ENCODE measurements around the gene RBFOX2.
"Not testable (repeated sequence)": the region's sequence is repeated elsewhere in the genome, so short reads cannot be mapped to it uniquely, and the experiment has no call there.

Gene RBFOX2

DNA sequence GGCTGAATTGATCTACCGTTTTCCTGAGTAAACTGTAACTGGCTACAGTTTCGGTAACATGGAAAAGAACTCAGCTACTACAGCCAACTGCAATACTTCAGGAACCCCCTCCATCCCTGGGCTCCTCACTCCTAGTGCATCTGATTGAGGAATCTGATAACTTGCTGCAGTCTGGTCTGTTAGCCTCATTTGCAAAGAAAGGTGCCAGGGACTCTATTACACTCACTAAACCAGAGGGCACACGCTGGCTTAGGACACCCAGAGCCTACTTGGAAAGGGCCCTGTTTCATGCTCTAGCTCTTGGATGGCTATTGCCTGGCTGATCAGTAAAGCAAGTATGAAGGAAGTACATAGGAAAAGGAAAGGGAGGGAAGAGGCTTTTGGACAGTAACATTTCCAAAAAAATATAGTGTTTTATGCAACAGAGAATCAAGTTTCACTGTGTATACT lies 288.7 kb downstream of the RBFOX2 start:
- H3K4me1 Mint-ChIP-seq, result peaks cover 67% of the 10 kb centered on the region
- H3K4me3 Mint-ChIP-seq, result peak overlapping the region in 1 of 3 experiments; percentile 31
- H3K27me3 Mint-ChIP-seq (ENCODE audit: low read depth), result no peaks in the 10 kb centered on the region
- peaks cover 84% of the 10 kb centered on the region for H3K36me3 Mint-ChIP-seq (ENCODE audit: low read depth)
- H3K27ac Mint-ChIP-seq, result peak overlapping the region in 2 of 3 experiments; percentile 70 to 81
- TF ChIP-seq, protein P1, sequence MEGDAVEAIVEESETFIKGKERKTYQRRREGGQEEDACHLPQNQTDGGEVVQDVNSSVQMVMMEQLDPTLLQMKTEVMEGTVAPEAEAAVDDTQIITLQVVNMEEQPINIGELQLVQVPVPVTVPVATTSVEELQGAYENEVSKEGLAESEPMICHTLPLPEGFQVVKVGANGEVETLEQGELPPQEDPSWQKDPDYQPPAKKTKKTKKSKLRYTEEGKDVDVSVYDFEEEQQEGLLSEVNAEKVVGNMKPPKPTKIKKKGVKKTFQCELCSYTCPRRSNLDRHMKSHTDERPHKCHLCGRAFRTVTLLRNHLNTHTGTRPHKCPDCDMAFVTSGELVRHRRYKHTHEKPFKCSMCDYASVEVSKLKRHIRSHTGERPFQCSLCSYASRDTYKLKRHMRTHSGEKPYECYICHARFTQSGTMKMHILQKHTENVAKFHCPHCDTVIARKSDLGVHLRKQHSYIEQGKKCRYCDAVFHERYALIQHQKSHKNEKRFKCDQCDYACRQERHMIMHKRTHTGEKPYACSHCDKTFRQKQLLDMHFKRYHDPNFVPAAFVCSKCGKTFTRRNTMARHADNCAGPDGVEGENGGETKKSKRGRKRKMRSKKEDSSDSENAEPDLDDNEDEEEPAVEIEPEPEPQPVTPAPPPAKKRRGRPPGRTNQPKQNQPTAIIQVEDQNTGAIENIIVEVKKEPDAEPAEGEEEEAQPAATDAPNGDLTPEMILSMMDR (IDR thresholded peaks at IDR 0.05; ENCODE audit: unreplicated experiment in 3 of 3), result no peak
- H3K9me3 Mint-ChIP-seq, result no peaks in the 10 kb centered on the region

DNA sequence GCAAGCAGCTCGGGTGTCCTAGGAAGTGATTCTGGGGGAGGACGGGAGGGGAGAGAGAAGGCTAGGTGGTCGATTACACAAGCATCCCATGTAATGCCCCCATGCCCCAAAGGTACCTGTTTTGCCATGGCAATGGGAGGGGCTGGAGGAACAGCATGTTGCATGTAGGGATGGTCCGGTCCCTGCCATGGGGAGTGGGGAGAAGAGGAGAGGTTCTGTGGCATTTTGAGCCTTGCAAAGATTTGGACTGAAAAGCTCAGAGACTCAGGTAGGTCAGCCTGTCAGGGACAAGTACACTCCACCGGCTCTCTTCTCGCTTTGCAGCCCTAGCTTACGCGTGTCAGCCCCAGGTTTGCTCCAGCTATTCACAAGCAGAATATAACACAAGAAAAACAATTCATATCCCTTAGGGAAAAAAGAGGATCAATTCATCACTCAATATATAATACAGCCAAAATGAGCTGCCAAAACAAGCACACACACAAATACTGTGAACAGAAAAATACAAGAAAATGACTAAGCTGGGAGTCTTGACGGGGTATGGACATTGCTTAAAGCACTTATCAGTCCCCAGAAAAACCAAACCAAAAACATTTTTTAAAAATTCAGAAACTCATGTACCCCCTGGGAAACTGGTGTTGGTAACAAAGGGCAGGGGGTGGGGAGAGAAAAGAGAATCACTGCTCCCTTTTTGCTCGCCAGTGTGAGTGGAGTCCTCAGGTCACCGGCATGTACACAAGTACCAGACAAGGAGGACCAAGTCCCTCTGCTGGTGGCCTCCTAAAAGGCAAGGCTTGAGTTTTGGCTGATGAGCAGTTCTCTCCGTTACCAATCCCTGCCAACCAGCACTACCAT lies 289.3 kb downstream of the RBFOX2 start:
- Mint-ChIP-seq H3K27ac (peak overlapping the region in 2 of 3 experiments; percentile 66 to 81), H3K4me3 (no peak overlapping the region), H3K27me3 (ENCODE audit: low read depth) (no peaks in the 10 kb centered on the region), H3K9me3 (no peaks in the 10 kb centered on the region), H3K36me3 (ENCODE audit: low read depth) (peaks cover 77% of the 10 kb centered on the region), H3K4me1 (peaks cover 69% of the 10 kb centered on the region)
- TF ChIP-seq, protein P1 (IDR thresholded peaks at IDR 0.05; ENCODE audit: unreplicated experiment in 3 of 3), result no peak

DNA sequence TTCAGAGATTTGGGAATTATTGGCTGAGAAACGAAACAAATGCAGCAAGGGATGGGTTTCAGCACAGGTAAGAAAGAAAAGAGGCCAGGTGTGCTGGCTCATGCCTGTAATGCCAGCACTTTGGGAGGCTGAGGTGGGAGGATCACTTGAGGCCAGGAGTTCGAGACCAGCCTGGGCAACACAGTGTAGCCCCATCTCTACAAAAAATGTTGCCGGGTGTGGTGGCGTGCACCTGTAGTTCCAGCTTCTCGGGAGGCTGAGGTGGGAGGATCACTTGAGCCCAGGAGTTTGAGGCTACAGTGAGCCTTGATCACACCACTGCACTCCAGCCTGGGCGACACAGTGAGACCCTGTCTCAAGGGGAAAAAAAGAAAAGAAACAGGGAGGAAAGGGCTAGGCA lies 290.7 kb downstream of the RBFOX2 start:
- Mint-ChIP-seq H3K4me1 (peaks cover 66% of the 10 kb centered on the region), H3K27ac (peak overlapping the region; percentile 4 to 38 (median 11)), H3K36me3 (ENCODE audit: low read depth) (peaks cover 64% of the 10 kb centered on the region)
- not testable (repeated sequence) for H3K9me3 Mint-ChIP-seq; H3K4me3 Mint-ChIP-seq; H3K27me3 Mint-ChIP-seq (ENCODE audit: low read depth)

DNA sequence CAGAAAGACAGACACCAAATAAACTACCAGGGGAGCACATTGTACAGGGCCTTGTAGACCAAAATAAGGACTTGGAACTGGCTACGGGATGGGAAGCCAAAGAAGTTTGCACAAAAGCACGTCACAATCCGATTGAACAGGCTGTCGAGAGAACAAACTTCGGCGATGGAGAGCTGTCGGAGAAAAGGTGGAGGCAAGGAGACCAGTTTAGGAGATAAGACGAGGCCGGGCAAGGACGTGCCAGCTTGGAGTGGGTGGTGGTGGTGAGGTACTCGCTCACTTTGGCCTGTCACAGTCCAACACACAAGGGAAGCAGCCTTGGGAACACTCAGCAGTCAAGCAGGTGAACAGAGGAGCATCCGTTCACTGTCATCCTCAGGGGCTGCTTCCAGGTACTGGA lies 291.9 kb downstream of the RBFOX2 start:
- H3K27me3 Mint-ChIP-seq (ENCODE audit: low read depth), result peaks cover 3% of the 10 kb centered on the region

DNA sequence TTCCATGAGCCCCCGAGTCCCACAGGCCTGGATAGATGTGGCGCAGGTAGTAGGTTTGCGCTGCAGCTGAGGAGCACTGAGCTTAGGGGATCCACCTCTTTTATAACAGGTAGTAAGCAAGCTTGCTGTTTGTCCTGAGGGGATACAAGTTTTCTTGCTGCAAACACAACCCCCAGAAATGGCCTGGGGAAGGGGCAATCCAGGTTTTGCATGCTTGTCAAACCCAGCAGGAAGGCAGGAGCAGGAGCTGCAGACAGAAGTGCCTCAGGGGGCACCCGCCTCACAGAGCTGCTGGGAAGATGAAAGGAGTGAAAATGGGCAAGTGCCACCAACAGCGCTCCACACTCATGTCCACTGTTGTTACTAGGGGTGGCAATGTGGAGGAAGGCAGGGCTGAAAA lies 292.5 kb downstream of the RBFOX2 start:
- Mint-ChIP-seq H3K27me3 (ENCODE audit: low read depth) (peaks cover 3% of the 10 kb centered on the region), H3K9me3 (no peaks in the 10 kb centered on the region), H3K27ac (peak overlapping the region in 2 of 3 experiments; percentile 25 to 59), H3K4me3 (no peak overlapping the region), H3K36me3 (ENCODE audit: low read depth) (peaks cover 51% of the 10 kb centered on the region), H3K4me1 (peaks cover 66% of the 10 kb centered on the region)
- TF ChIP-seq, protein P1 (IDR thresholded peaks at IDR 0.05; ENCODE audit: unreplicated experiment in 3 of 3), result no peak

More for the DNA sequence above, 291.9 kb downstream of the RBFOX2 start:
- TF ChIP-seq, protein P1 (IDR thresholded peaks at IDR 0.05; ENCODE audit: unreplicated experiment in 3 of 3), result no peak
- H3K27ac Mint-ChIP-seq, result peak overlapping the region in 1 of 3 experiments; percentile 9
- H3K36me3 Mint-ChIP-seq (ENCODE audit: low read depth), result peaks cover 52% of the 10 kb centered on the region
- H3K4me1 Mint-ChIP-seq, result peaks cover 61% of the 10 kb centered on the region
- no peaks in the 10 kb centered on the region for H3K9me3 Mint-ChIP-seq
- no peak overlapping the region for H3K4me3 Mint-ChIP-seq

DNA sequence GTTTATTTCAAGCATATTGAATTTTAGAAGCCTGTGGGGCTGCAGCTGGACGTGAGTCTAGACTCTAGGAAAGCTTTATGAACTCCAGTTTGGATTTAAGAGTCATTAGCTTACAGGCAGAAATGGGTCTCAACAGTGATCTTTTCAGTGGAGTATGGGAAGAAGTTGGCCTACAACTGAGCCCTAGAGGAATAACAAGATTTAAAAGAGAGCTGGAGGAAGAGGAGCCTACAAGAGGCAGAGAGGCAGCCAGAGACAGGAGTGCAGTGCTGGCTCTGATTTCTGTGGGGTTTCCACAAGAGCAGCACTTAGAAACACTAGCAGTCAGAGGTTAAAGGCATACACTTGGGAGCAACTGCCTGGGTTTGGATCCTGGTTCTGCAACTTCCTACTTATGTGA lies 293.1 kb downstream of the RBFOX2 start:
- H3K27me3 Mint-ChIP-seq (ENCODE audit: low read depth), result peaks cover 6% of the 10 kb centered on the region
- TF ChIP-seq, protein P1 (IDR thresholded peaks at IDR 0.05; ENCODE audit: unreplicated experiment in 3 of 3), result no peak
- peak overlapping the region in 2 of 3 experiments; percentile 25 to 59 for H3K27ac Mint-ChIP-seq
- H3K4me1 Mint-ChIP-seq, result peaks cover 68% of the 10 kb centered on the region
- peaks cover 48% of the 10 kb centered on the region for H3K36me3 Mint-ChIP-seq (ENCODE audit: low read depth)
- H3K4me3 Mint-ChIP-seq, result no peak overlapping the region
- no peaks in the 10 kb centered on the region for H3K9me3 Mint-ChIP-seq

Measured in nephron (organoid).